GM18508 (cell line): Measurements from ENCODE around the gene TMBIM6.

Experiments
- ATAC-seq: cut with Tn5 transposase; IDR thresholded peaks from one replicate; pipeline ENCODE4 v1.9.1; 2021; ENCODE audit warnings: moderate number of reproducible peaks; ENCODE audit not compliant: insufficient read depth, unreplicated experiment

TMBIM6 gene

GRCh38 chr12:49811961-49812401, 70.6 kb downstream of the TMBIM6 start:
- no peak for ATAC-seq

- no peak for ATAC-seq
Measured at GRCh38 chr12:49813131-49813530, 71.8 kb downstream of the TMBIM6 start.
